Right cardiac atrium (tissue), 5 donors: ENCODE results near the gene ACOT4. TPM values are rescaled to one million over a fixed set of nuclear protein-coding genes. Genes with fewer than 3 reads are reported as not detected.
A peak's percentile ranks its signal among the peaks of the same experiment; 100 is the strongest.
"Not testable (repeated sequence)": the region's sequence is repeated elsewhere in the genome, so short reads cannot be mapped to it uniquely, and the experiment has no call there.

ENCODE experiments used
- ATAC-seq, 2 donors: fragments of 200-7000 bp; cut with Tn5 transposase; one replicate each; pipeline versions ENCODE4 v1.8.0 to v1.9.1; 2020; ENCODE audit warnings: moderate library complexity in 2 of 2, mild to moderate bottlenecking in 1 of 2
- DNase-seq, 3 donors: peaks; one replicate each; pipeline ENCODE4 v3.0.0-alpha.2; 2020
- H3K27ac ChIP-seq: one replicate; pipeline ENCODE4 v1.5.1; 2013; ENCODE audit warnings: mild to moderate bottlenecking, low read length, control low read depth, moderate library complexity
- H3K27me3 ChIP-seq: one replicate; pipeline ENCODE4 v1.6.1; 2013; ENCODE audit not compliant: control insufficient read depth, insufficient read depth
- H3K4me1 ChIP-seq: one replicate; pipeline ENCODE4 v1.6.1; 2013; ENCODE audit warnings: low read length; ENCODE audit not compliant: control insufficient read depth, insufficient read depth
- H3K4me3 ChIP-seq: one replicate; pipeline ENCODE4 v1.5.1; 2013; ENCODE audit warnings: low read length, control low read depth
- H3K9me3 ChIP-seq: one replicate; pipeline ENCODE4 v1.6.1; 2013; ENCODE audit warnings: low read length; ENCODE audit not compliant: control insufficient read depth
- whole genome bisulfite sequencing: extraction: QIAGEN DNeasy Blood & Tissue Kit; methylation state at CpG from one replicate; pipeline ENCODE4 v1.1.7; 2013; 5-methylcytosine and 5-hydroxymethylcytosine counted together
- intact Hi-C, 4 donors: fragments of 100-400 bp; cut with DNase I; formaldehyde crosslinking; loops; one replicate each; pipeline versions ENCODE4 v1.11.0 to v1.14.0; 2022 to 2023
- polyA plus RNA-seq: library from polyadenylated mRNA; stranded (reverse); fragments of 200-250 nt; gene quantifications from one replicate; pipeline ENCODE4 v1.2.3, GENCODE V29; 2013
- total RNA-seq, 4 donors: library from RNA; stranded (reverse); fragmentation: NEBNext Ultra II Directional; extraction: Animal tissue kit (Norgen Biotek cat#: 25700); gene quantifications; one replicate each; pipeline ENCODE4 v1.2.1, GENCODE V29; 2021
- donor health status: healthy with polysubstance abuse.
- donor health status: DM: no; HTN: yes; CAD: no.
- donor health status: DM: no; HTN: no; CAD: no.
- donor health status: DM: no; HTN: yes; CAD: no; lungs with severe emphysema.
- donor health status: DM: yes; HTN: yes; CAD: no.

ACOT4 gene
- total and polyA plus RNA-seq, 5 donors = 0.31 to 0.74 (median 0.57) TPM

DNA sequence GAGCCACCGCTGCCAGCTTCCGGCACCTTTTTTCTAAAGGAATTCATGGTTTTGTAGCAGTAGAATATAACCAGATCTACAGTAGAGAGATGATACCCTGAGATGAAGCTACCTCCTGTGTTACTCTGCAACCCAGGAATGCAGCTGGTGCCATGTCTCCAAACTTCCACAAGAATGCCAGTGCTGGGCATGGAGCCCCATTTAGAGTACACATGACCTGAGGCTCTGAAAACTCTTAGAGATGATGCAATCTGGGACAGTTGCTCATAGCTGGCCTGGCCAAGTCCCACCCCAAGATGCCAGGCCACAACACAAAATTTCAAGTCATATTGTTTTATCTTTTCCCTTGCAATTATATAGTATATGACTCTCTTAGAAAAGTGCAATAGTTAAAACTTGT, 14.5 kb upstream of the ACOT4 start:
- H3K27ac ChIP-seq = not testable (repeated sequence)
- intact Hi-C loops = loop anchor here in 1 of 4 donors (10.0 kb wide), 1 partner anchor 72 kb away; no protein-coding TSS in a partner anchor
- ATAC-seq = peak; percentile 60 to 77

DNA sequence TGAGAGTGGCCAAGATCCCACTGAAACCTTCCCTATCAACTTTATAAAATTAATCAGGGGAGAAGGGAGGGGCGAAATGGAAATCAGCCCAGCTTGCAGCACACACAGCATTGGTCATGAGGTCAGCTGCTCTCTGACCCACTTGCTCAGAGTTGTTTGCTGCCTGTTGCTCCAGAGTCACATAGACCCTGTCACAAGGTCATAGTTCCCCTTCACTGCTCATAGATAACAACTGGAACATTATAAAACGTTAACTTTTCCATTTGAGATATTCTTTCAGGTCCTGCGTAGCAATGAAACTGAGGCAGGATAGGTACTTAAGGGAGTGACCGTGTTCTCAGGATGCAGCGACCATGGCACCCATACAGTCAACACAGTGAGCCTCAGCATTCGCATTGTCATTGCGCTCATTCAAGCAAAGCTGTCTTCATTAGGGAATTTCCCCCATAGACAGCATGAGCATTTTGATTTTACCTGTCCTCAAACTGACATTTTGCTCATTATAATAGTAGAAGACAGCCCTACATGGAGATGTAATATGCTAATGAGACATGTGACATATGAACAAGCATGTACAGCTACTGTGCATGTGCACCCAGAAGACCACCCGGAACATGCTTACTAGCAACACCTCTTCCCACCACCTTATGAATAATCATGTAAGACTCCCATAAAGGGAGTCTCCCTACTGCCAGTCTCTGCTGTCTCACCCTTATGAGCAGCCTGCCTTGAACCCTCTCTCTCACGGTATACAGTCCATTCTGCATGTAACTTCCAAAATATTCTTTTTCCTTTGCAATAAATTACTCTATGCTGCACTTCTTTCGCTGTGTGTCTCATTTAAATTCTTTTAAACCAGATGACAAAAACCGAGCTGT, 9.3 kb upstream of the ACOT4 start:
- WGBS = 88% methylated on average over 10 of the region's 11 CpGs
- intact Hi-C loops, H3K27me3 ChIP-seq, DNase-seq, H3K4me3 ChIP-seq, ATAC-seq, H3K9me3 ChIP-seq, H3K4me1 ChIP-seq, H3K27ac ChIP-seq: not testable (repeated sequence)

More for the DNA sequence above, 14.5 kb upstream of the ACOT4 start:
- 100% methylated on average over 2 of the region's 2 CpGs for WGBS
- H3K4me1 ChIP-seq, H3K4me3 ChIP-seq, DNase-seq, H3K27me3 ChIP-seq, H3K9me3 ChIP-seq: not testable (repeated sequence)

DNA sequence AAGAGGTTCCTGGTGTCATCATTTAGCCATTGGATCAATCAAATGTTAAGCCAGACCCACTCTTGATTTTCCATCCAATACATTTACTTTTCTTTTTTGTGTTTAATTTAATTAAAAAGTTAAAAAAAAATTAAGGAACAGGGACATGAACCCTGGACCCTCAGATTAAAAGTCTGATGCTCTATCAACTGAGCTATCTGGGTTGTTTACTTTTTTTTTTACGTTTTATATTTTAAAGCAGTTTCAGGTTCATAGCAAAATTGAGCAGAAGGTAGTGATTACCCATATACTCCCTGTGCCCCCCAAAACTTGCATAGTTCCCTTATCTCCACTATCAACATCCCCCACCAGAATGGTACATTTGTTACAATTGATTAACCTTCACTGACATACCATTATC, 3.0 kb upstream of the ACOT4 start:
- Histone ChIP-seq H3K4me1 (no peaks in the 10 kb centered on the region), H3K27ac (no peak overlapping the region), H3K27me3 (no peaks in the 10 kb centered on the region), H3K9me3 (no peaks in the 10 kb centered on the region), H3K4me3 (no peak overlapping the region)
- ATAC-seq (no peak), DNase-seq (no peak)
- intact Hi-C loops = no loop called here
- 86% methylated on average over 1 of the region's 1 CpG for WGBS

DNA sequence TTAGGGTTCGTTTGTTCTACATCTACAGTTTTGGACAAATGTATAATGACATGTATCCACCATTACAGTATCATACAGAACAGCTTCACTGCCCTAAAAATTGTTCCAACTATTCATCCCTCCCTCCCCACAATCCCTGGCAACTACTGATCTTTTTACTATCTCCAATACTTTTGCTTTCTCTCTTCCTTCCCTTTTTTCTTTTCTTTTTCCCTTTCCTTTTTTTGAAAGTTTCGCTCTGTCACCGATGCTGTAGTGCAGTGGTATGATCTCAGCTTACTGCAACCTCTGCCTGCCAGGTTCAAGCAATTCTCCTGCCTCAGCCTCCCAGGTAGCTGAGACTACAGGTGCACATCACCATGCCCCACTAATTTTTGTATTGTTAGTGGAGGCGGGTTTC, 2.6 kb upstream of the ACOT4 start:
- DNase-seq (no peak), ATAC-seq (no peak)
- no peak overlapping the region for H3K27ac ChIP-seq
- H3K9me3 ChIP-seq = no peaks in the 10 kb centered on the region
- no peak overlapping the region for H3K4me3 ChIP-seq
- WGBS = 82% methylated on average over 4 of the region's 4 CpGs
- no peaks in the 10 kb centered on the region for H3K27me3 ChIP-seq
- intact Hi-C loops = no loop called here
- H3K4me1 ChIP-seq = no peaks in the 10 kb centered on the region

DNA sequence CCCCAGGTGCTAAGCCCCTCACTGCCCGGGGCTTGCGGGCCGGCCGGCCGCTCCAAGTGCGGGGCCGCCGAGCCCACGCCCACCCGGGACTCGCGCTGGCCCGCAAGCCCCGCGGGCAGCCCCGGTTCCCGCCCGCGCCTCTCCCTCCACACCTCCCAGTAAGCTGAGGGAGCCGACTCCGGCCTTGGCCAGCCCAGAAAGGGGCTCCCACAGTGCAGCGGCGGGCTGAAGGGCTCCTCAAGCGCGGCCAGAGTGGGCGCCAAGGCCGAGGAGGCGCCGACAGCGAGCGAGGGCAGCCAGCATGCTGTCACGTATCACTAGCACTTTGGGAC, 1.0 kb upstream of the ACOT4 start:
- intact Hi-C loops, H3K4me3 ChIP-seq, H3K4me1 ChIP-seq, DNase-seq, H3K9me3 ChIP-seq, ATAC-seq, H3K27ac ChIP-seq, H3K27me3 ChIP-seq: not testable (repeated sequence)
- 95% methylated on average over 32 of the region's 32 CpGs for whole genome bisulfite sequencing

DNA sequence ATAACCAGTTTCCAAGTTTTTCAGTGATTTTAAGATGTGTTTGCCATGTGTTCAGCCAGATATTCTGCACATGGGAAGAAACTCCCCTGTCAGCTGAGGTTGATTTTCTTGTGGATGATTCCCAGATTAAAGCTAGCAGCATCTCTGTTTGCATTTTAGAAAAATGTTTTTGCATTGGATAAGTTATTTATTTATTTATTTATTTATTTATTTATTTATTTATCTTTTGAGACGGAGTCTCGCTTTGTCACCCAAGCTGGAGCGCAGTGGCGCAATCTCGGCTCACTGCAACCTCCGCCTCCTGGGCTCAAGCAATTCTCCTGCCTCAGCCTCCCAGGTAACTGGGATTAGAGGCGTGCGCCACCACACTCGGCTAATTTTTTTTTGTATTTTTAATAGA, 2.8 kb downstream of the ACOT4 start:
- 93% methylated on average over 9 of the region's 9 CpGs for WGBS
- H3K4me3 ChIP-seq = no peak overlapping the region
- no peaks in the 10 kb centered on the region for H3K9me3 ChIP-seq
- ATAC-seq (no peak), DNase-seq (no peak)
- no peaks in the 10 kb centered on the region for H3K27me3 ChIP-seq
- H3K4me1 ChIP-seq = no peaks in the 10 kb centered on the region
- intact Hi-C loops = no loop called here
- no peak overlapping the region for H3K27ac ChIP-seq

DNA sequence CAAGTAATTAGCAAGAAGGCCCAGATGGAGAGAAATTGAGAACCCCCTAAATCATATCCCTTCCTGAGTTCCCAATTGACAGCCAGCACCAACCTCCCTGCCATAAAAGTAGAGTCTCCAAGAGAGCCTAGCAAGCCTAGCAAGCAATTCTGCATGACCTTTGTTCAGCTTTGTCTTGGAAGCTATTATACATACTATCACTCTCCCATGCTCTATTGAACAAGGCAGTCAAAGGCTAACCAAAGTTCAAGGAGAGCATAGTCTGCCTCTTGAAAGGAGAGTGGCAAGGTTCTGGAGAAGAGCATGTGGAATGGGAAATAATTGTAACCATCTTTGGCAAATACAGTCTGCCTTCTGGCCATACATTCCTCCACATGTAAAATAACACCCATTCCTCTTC, 7.8 kb downstream of the ACOT4 start:
- Histone ChIP-seq H3K9me3 (no peaks in the 10 kb centered on the region), H3K4me3 (no peak overlapping the region), H3K27ac (no peak overlapping the region), H3K27me3 (no peaks in the 10 kb centered on the region), H3K4me1 (no peaks in the 10 kb centered on the region)
- DNase-seq (no peak), ATAC-seq (no peak)
- intact Hi-C loops = no loop called here

DNA sequence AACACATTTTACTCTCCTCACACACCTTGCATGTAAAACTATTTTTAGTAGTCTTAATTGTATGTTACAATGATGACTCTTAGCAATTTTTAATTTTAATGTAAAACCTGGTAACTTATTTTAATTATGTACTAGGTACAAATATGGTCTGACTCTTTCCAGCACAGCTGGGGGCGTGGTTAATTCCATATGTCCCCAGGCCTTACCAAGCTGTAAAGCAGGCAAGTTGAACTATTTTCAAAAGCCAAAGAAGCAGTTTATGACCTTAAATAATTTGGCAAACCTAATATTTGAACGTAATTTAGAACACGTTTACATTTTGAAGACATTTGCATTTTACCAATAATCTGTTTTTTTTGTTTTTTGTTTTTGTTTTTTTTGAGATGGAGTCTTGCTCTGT, 11.3 kb downstream of the ACOT4 start:
- 82% methylated on average over 3 of the region's 3 CpGs for WGBS
- no peaks in the 10 kb centered on the region for H3K9me3 ChIP-seq
- no peaks in the 10 kb centered on the region for H3K27me3 ChIP-seq
- H3K4me1 ChIP-seq = no peaks in the 10 kb centered on the region
- intact Hi-C loops = no loop called here
- ATAC-seq = no peak
- no peak overlapping the region for H3K4me3 ChIP-seq
- no peak overlapping the region for H3K27ac ChIP-seq
- DNase-seq = no peak

DNA sequence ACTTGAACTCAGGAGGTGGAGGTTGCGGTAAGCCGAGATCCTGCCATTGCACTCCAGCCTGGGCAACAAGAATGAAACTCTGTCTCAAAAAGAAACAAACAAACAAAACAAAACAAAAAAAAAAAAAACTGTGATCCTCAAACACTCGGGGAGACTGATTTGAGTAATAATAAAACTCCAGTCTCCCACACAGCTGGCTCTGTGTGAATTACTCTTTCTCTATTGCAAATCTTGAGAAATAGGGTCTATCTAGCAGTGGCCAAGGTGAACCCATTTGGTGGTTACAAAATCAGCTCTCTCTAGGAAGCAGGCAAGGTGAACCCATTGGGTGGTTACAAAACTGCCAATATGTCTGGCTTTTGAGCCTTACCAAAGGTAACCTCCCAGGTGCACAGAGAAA, 14.6 kb downstream of the ACOT4 start:
- H3K4me3 ChIP-seq = no peak overlapping the region
- H3K27ac ChIP-seq = no peak overlapping the region
- WGBS = 96% methylated on average over 3 of the region's 3 CpGs
- no peaks in the 10 kb centered on the region for H3K9me3 ChIP-seq
- no peaks in the 10 kb centered on the region for H3K4me1 ChIP-seq
- H3K27me3 ChIP-seq = no peaks in the 10 kb centered on the region
- no peak for DNase-seq
- intact Hi-C loops = no loop called here
- ATAC-seq = no peak

DNA sequence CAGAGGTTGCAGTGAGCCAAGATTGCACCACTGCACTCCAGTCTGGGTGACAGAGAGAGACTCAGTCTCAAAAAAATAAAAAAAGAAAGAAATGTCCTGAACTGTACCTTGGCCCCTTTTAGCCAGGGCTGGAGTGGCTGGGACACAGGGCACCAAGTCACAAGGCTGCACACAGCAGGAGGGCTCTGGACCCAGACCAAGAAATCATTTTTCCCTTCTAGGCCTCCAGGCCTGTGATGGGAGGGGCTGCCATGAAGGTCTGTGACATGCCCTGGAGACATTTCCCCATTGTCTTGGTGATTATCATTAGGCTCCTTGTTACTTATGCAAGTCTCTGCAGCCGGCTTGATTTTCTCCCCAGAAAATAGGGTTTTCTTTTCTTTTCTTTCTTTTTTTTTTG, 15.6 kb downstream of the ACOT4 start:
- Histone ChIP-seq H3K4me1 (no peaks in the 10 kb centered on the region), H3K27me3 (no peaks in the 10 kb centered on the region), H3K27ac (no peak overlapping the region), H3K4me3 (no peak overlapping the region), H3K9me3 (no peaks in the 10 kb centered on the region)
- WGBS = 88% methylated on average over 1 of the region's 1 CpG
- intact Hi-C loops = no loop called here
- no peak for ATAC-seq
- no peak for DNase-seq

DNA sequence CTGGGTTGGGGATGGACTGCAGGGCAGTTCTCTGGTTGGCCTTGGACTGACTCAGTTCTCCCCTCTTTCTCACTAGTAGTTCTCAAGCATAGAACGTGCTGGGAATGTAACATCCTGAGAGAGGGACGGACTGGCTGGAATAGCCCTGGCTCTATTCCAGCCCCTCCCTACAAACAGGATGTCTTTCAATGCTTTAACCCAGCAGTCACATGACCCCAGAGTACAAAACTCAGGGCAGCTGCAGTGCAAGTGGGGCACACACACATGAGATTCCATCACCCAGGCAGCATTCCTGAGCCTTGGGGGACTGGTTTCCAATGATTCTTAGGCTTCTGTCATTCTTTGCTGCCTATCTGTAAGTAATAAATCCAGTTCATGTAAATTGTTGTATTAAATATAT, 19.0 kb downstream of the ACOT4 start:
- no peak for DNase-seq
- Histone ChIP-seq H3K9me3 (no peaks in the 10 kb centered on the region), H3K27ac (no peak overlapping the region), H3K4me3 (no peak overlapping the region), H3K4me1 (no peaks in the 10 kb centered on the region), H3K27me3 (no peaks in the 10 kb centered on the region)
- no peak for ATAC-seq
- WGBS = 17% methylated on average over 2 of the region's 2 CpGs
- intact Hi-C loops = no loop called here
